ENCODE data around the gene MATCAP1. TPM values are rescaled to one million over a fixed set of nuclear protein-coding genes. Genes with fewer than 3 reads are reported as not detected.

MATCAP1 gene
- polyA plus RNA-seq, 1 donor from 2014 or later = 323 TPM

GRCh38 chr16:67128417-67128816 is 55.3 kb downstream of the MATCAP1 start:
- no peak overlapping the region for H3K9ac ChIP-seq (ENCODE audit: low read length)
- no peaks in the 10 kb centered on the region for H3K79me2 ChIP-seq (replicated peaks; ENCODE audit: insufficient read depth, low read length)
- H3K4me3 ChIP-seq (ENCODE audit: low read length) = no peak overlapping the region
- H3K27me3 ChIP-seq (ENCODE audit: insufficient read depth, low read depth, low read length) = no peaks in the 10 kb centered on the region
- H3K27ac ChIP-seq (ENCODE audit: low read length) = no peak overlapping the region
- no peaks in the 10 kb centered on the region for H4K20me1 ChIP-seq (ENCODE audit: insufficient read depth)
- H3K9me2 ChIP-seq (ENCODE audit: insufficient read depth, low read length) = no peaks in the 10 kb centered on the region
- TF ChIP-seq POLR2AphosphoS5 (IDR thresholded peaks at IDR 0.05) = no peak
- TF ChIP-seq REST (IDR thresholded peaks at IDR 0.05; ENCODE audit: borderline replicate concordance) = no peak
- no peak for TF ChIP-seq RAD21 (conservative IDR thresholded peaks at IDR 0.05)
- no peak for TF ChIP-seq EZH2 (IDR thresholded peaks at IDR 0.05; ENCODE audit: borderline replicate concordance, insufficient read depth, low read length, poor library complexity, severe bottlenecking)
- TF ChIP-seq SMC3 (conservative IDR thresholded peaks at IDR 0.05; ENCODE audit: poor library complexity) = no peak
- TF ChIP-seq MXI1 (conservative IDR thresholded peaks at IDR 0.05; ENCODE audit: poor library complexity, severe bottlenecking) = no peak
- no peak for TF ChIP-seq CTCF (IDR thresholded peaks at IDR 0.05; ENCODE audit: poor library complexity, severe bottlenecking)
- H3K36me3 ChIP-seq (ENCODE audit: insufficient read depth, low read length) = no peaks in the 10 kb centered on the region
- no peaks in the 10 kb centered on the region for H3F3A ChIP-seq (ENCODE audit: insufficient read depth, low read length, poor library complexity, severe bottlenecking)
- H3K4me2 ChIP-seq (ENCODE audit: low read length) = no peak overlapping the region
- no peak overlapping the region for H2AFZ ChIP-seq (ENCODE audit: low read depth, low read length)
- H3K9me3 ChIP-seq (ENCODE audit: low read length) = no peaks in the 10 kb centered on the region

Small RNA genes within 50 kb of the gene (small RNA-seq; reads per million reads assigned to genes)
- gene MIR328 = 112 to 168 (median 129) reads per million in 3 experiments

Other genes starting within 250 kb of the MATCAP1 start
- gene CIAO2B, start 249.6 kb downstream of the MATCAP1 start, polyA plus RNA-seq = 323 and 339 TPM in 2 replicates
- gene CES2, start 248.4 kb downstream of the MATCAP1 start, polyA plus RNA-seq = 22.9 and 31.4 TPM in 2 replicates
- gene CES3, start 222.7 kb downstream of the MATCAP1 start, polyA plus RNA-seq = 1.8 and 3.7 TPM in 2 replicates
- 47.0 and 51.2 TPM in 2 replicates for gene CES4A, start 195.4 kb downstream of the MATCAP1 start, polyA plus RNA-seq
- 31.1 and 32.6 TPM in 2 replicates for gene CBFB, start 154.8 kb downstream of the MATCAP1 start, polyA plus RNA-seq
- 9.8 and 25.9 TPM in 2 replicates for gene PHAF1, start 74.0 kb downstream of the MATCAP1 start, polyA plus RNA-seq
- not detected in 2 replicates for gene B3GNT9, start 33.0 kb downstream of the MATCAP1 start, polyA plus RNA-seq
- 0.96 TPM in 1 of 2 replicates, not detected in the other for gene TRADD, start 24.1 kb downstream of the MATCAP1 start, polyA plus RNA-seq
- gene FBXL8, start 24.0 kb downstream of the MATCAP1 start, polyA plus RNA-seq = 1.2 and 2.8 TPM in 2 replicates
- 12.7 and 27.9 TPM in 2 replicates for gene HSF4, start 19.2 kb downstream of the MATCAP1 start, polyA plus RNA-seq
- 8.4 and 17.0 TPM in 2 replicates for gene NOL3, start 13.4 kb downstream of the MATCAP1 start, polyA plus RNA-seq
- gene EXOC3L1, start 6.2 kb upstream of the MATCAP1 start, polyA plus RNA-seq = 0.43 and 0.96 TPM in 2 replicates
- gene E2F4, start 8.2 kb upstream of the MATCAP1 start, polyA plus RNA-seq = 112 and 140 TPM in 2 replicates
- 2.2 and 3.5 TPM in 2 replicates for gene ELMO3, start 15.2 kb upstream of the MATCAP1 start, polyA plus RNA-seq
- 39.2 and 53.5 TPM in 2 replicates for gene TMEM208, start 43.2 kb upstream of the MATCAP1 start, polyA plus RNA-seq
- 0.92 and 6.3 TPM in 2 replicates for gene FHOD1, start 63.5 kb upstream of the MATCAP1 start, polyA plus RNA-seq
- 1.6 and 1.8 TPM in 2 replicates for gene SLC9A5, start 65.0 kb upstream of the MATCAP1 start, polyA plus RNA-seq
- gene PLEKHG4, start 95.6 kb upstream of the MATCAP1 start, polyA plus RNA-seq = 0.28 and 1.3 TPM in 2 replicates
- 0.45 and 3.3 TPM in 2 replicates for gene KCTD19, start 142.8 kb upstream of the MATCAP1 start, polyA plus RNA-seq
- gene LRRC36, start 142.9 kb upstream of the MATCAP1 start, polyA plus RNA-seq = 0.44 and 1.6 TPM in 2 replicates
- gene TPPP3, start 209.5 kb upstream of the MATCAP1 start, polyA plus RNA-seq = 1.1 and 2.7 TPM in 2 replicates
- 1.7 TPM in 1 of 2 replicates, not detected in the other for gene ZDHHC1, start 232.5 kb upstream of the MATCAP1 start, polyA plus RNA-seq
- gene HSD11B2, start 247.2 kb upstream of the MATCAP1 start, polyA plus RNA-seq = 0.24 and 2.8 TPM in 2 replicates